Ishikawa (cell line): Measurements from ENCODE around the gene FGF4.

Source experiments
- CEBPB ChIP-seq: IDR thresholded peaks from 2 replicates; pipeline ENCODE4 v1.6.1; 2012
- CREB1 ChIP-seq: IDR thresholded peaks from 2 replicates; pipeline ENCODE4 v1.6.1; 2012; ENCODE audit warnings: low read depth
- EGR1 ChIP-seq: IDR thresholded peaks from 2 replicates; pipeline ENCODE4 v1.6.1; 2012
- EP300 ChIP-seq: IDR thresholded peaks from 2 replicates; pipeline ENCODE4 v1.6.1; 2012; ENCODE audit warnings: borderline replicate concordance
- FOXM1 ChIP-seq: IDR thresholded peaks from 2 replicates; pipeline ENCODE4 v1.6.1; 2012; ENCODE audit warnings: low read depth, borderline replicate concordance
- MAX ChIP-seq: IDR thresholded peaks from 2 replicates; pipeline ENCODE4 v1.6.1; 2012
- NFIC ChIP-seq: IDR thresholded peaks from 2 replicates; pipeline ENCODE4 v1.6.1; 2012
- RAD21 ChIP-seq: IDR thresholded peaks from 2 replicates; pipeline ENCODE4 v1.6.1; 2012; ENCODE audit warnings: low read depth
- REST ChIP-seq: IDR thresholded peaks from 2 replicates; pipeline ENCODE4 v1.6.1; 2012; ENCODE audit warnings: low read depth, mild to moderate bottlenecking
- TAF1 ChIP-seq: IDR thresholded peaks from 2 replicates; pipeline ENCODE4 v1.6.1; 2012; ENCODE audit warnings: low read depth, mild to moderate bottlenecking
- TCF12 ChIP-seq: IDR thresholded peaks from 2 replicates; pipeline ENCODE4 v1.6.1; 2012; ENCODE audit warnings: low read depth
- TEAD4 ChIP-seq: IDR thresholded peaks from 2 replicates; pipeline ENCODE4 v1.6.1; 2012
- USF1 ChIP-seq: IDR thresholded peaks from 2 replicates; pipeline ENCODE4 v1.6.1; 2012
- YY1 ChIP-seq: IDR thresholded peaks from 2 replicates; pipeline ENCODE4 v1.6.1; 2012; ENCODE audit warnings: low read depth
- ZBTB7A ChIP-seq: IDR thresholded peaks from 2 replicates; pipeline ENCODE4 v1.6.1; 2012; ENCODE audit warnings: low read depth

Gene FGF4

GRCh38 chr11:69729252-69729651, 45.9 kb downstream of the FGF4 start:
- no peak for TF ChIP-seq CREB1
- TF ChIP-seq ZBTB7A, result no peak
- TF ChIP-seq TEAD4, result no peak

GRCh38 chr11:69727266-69727665, 47.9 kb downstream of the FGF4 start:
- no peak for TF ChIP-seq EP300
- TF ChIP-seq USF1, result no peak
- TF ChIP-seq CEBPB, result no peak
- no peak for TF ChIP-seq TCF12
- no peak for TF ChIP-seq YY1
- TF ChIP-seq NFIC, result no peak
- TF ChIP-seq ZBTB7A, result no peak
- no peak for TF ChIP-seq TEAD4
- no peak for TF ChIP-seq RAD21
- no peak for TF ChIP-seq FOXM1
- TF ChIP-seq TAF1, result no peak
- no peak for TF ChIP-seq REST
- no peak for TF ChIP-seq MAX

GRCh38 chr11:69726481-69726880, 48.7 kb downstream of the FGF4 start:
- no peak for TF ChIP-seq CREB1
- TF ChIP-seq ZBTB7A, result no peak
- TF ChIP-seq TCF12, result no peak
- no peak for TF ChIP-seq FOXM1
- no peak for TF ChIP-seq EGR1
- TF ChIP-seq CEBPB, result no peak
- no peak for TF ChIP-seq MAX
- TF ChIP-seq YY1, result no peak
- TF ChIP-seq USF1, result no peak

GRCh38 chr11:69726019-69726418, 49.1 kb downstream of the FGF4 start:
- TF ChIP-seq FOXM1 (no peak), TAF1 (no peak)

- no peak for TF ChIP-seq FOXM1
- TF ChIP-seq YY1, result no peak
- TF ChIP-seq RAD21, result peak; percentile 49; the same call in 1 of the 2 replicates
- TF ChIP-seq ZBTB7A, result no peak
These were observed 53.4 kb downstream of the FGF4 start for GRCh38 chr11:69721745-69722144.

GRCh38 chr11:69721106-69721505, 54.0 kb downstream of the FGF4 start:
- TF ChIP-seq MAX (no peak), NFIC (no peak), EGR1 (no peak), USF1 (no peak), TCF12 (0 out of 2 replicates have a peak, but pooled peaks have one; percentile 39), RAD21 (no peak), FOXM1 (no peak), REST (no peak), TEAD4 (no peak), TAF1 (no peak), EP300 (peak; percentile 43; the same call in 1 of the 2 replicates)
